Breast epithelium (tissue), 4 donors: ENCODE results near the gene H3-3A. TPM values are rescaled to one million over a fixed set of nuclear protein-coding genes. Genes with fewer than 3 reads are reported as not detected.

Experiments used
- DNase-seq, 2 donors: peaks; one replicate each; pipeline ENCODE4 v3.0.0-alpha.2; 2019; ENCODE audit warnings: low spot score in 2 of 2
- H3K27ac ChIP-seq, 2 donors: fragments of 200-600 bp; sonication (generic) in 1 of 2; one replicate each; pipeline ENCODE4 v1.5.1; 2016 to 2019; ENCODE audit warnings: mild to moderate bottlenecking in 1 of 2
- H3K27me3 ChIP-seq, 2 donors: fragments of 200-600 bp; sonication (generic) in 1 of 2; one replicate each; pipeline versions ENCODE4 v1.5.1 to v1.6.0; 2017 to 2019; ENCODE audit warnings: control low read depth in 1 of 2, mild to moderate bottlenecking in 1 of 2
- H3K36me3 ChIP-seq: fragments of 200-600 bp; one replicate; pipeline ENCODE4 v1.5.1; 2019
- H3K4me1 ChIP-seq, 2 donors: fragments of 200-600 bp; sonication (generic); one replicate each; pipeline ENCODE4 v1.5.1; 2016 to 2019; ENCODE audit warnings: control low read depth in 1 of 2
- H3K4me3 ChIP-seq, 3 donors: fragments of 200-600 bp; sonication (generic); 1 replicate in 2 of 3; 2 replicates in 1 of 3; pipeline ENCODE4 v1.5.1; 2016 to 2019; ENCODE audit warnings: mild to moderate bottlenecking in 3 of 3, moderate library complexity in 2 of 3
- H3K9me3 ChIP-seq, 2 donors: fragments of 200-600 bp; sonication (generic) in 1 of 2; one replicate each; pipeline ENCODE4 v1.5.1; 2016 to 2019; ENCODE audit warnings: control low read depth in 1 of 2
- CTCF ChIP-seq, 3 donors: fragments of 450-650 bp; IDR thresholded peaks; one replicate each; pipeline ENCODE4 v1.5.1; 2016 to 2017; ENCODE audit warnings: antibody characterized with exemption in 3 of 3, mild to moderate bottlenecking in 3 of 3, moderate library complexity in 3 of 3
- POLR2A ChIP-seq: fragments of 450-650 bp; IDR thresholded peaks from one replicate; pipeline ENCODE4 v1.6.1; 2016; ENCODE audit warnings: antibody characterized with exemption, mild to moderate bottlenecking, moderate library complexity
- POLR2AphosphoS5 ChIP-seq, 3 donors: sonication (generic); formaldehyde crosslinking; IDR thresholded peaks; one replicate each; pipeline ENCODE4 v1.6.1; 2017; ENCODE audit warnings: antibody characterized with exemption in 3 of 3
- intact Hi-C: fragments of 100-400 bp; cut with DNase I; formaldehyde crosslinking; loops from one replicate; pipeline ENCODE4 v1.15.1; 2023; ENCODE audit warnings: low total_unique reads
- total RNA-seq, 3 donors: library from RNA; depleted of rRNA; stranded (reverse); fragments of >200 nt; gene quantifications; one replicate each; pipeline ENCODE4 v1.1.0, GENCODE V29; 2016

The H3-3A gene
- total RNA-seq, 3 donors from 2014 or later, result 287 to 603 (median 462) TPM

DNA sequence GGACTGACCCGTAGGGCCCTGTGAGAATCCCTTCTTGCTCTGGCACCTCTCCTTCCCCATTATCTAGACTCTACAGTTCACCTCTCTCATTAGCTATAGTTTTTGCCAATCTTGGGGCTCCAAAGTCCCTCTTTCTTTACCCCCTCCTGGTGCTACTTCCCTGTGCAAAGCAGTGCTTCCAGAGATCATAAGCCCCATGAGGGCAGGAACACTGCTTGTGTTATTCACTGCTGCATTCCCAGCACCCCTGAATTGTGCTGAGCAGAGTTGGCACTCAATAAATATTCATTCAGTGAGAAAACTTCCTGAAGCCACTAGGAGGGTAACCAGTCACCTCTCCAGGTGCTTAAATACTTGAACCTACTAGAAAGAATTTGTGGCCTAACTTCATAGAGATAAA, 2.1 kb upstream of the H3-3A start:
- intact Hi-C loops, result loop anchor here (5.0 kb wide), 1 partner anchor 62 kb away; no protein-coding TSS in a partner anchor
- no peaks in the 10 kb centered on the region for H3K36me3 ChIP-seq
- TF ChIP-seq CTCF (IDR thresholded peaks at IDR 0.05), result no peak
- TF ChIP-seq POLR2AphosphoS5 (IDR thresholded peaks at IDR 0.05), result no peak
- TF ChIP-seq POLR2A, result no peak
- no peaks in the 10 kb centered on the region for H3K27me3 ChIP-seq
- no peak for DNase-seq
- H3K4me3 ChIP-seq, result no peak overlapping the region
- H3K27ac ChIP-seq, result peak overlapping the region in 1 of 2 donors; percentile 98
- H3K9me3 ChIP-seq, result no peaks in the 10 kb centered on the region
- peaks cover 5% of the 10 kb centered on the region in 2 donors for H3K4me1 ChIP-seq

- intact Hi-C loops, result loop anchor here (5.0 kb wide), 1 partner anchor 61 kb away; no protein-coding TSS in a partner anchor
- H3K4me3 ChIP-seq, result peak overlapping the region; percentile 83 to 95 (median 86)
- no peaks in the 10 kb centered on the region for H3K9me3 ChIP-seq
- DNase-seq, result no peak
- H3K27me3 ChIP-seq, result no peaks in the 10 kb centered on the region
- no peaks in the 10 kb centered on the region for H3K36me3 ChIP-seq
- TF ChIP-seq POLR2AphosphoS5 (IDR thresholded peaks at IDR 0.05), result peak in 1 of 3 donors; percentile 40
- TF ChIP-seq POLR2A, result no peak
- H3K27ac ChIP-seq, result peak overlapping the region; percentile 98 to 99
- peaks cover 5 to 11% of the 10 kb centered on the region in 2 donors for H3K4me1 ChIP-seq
Observed at GRCh38 chr1:226061068-226061840, 1.3 kb upstream of the H3-3A start.

DNA sequence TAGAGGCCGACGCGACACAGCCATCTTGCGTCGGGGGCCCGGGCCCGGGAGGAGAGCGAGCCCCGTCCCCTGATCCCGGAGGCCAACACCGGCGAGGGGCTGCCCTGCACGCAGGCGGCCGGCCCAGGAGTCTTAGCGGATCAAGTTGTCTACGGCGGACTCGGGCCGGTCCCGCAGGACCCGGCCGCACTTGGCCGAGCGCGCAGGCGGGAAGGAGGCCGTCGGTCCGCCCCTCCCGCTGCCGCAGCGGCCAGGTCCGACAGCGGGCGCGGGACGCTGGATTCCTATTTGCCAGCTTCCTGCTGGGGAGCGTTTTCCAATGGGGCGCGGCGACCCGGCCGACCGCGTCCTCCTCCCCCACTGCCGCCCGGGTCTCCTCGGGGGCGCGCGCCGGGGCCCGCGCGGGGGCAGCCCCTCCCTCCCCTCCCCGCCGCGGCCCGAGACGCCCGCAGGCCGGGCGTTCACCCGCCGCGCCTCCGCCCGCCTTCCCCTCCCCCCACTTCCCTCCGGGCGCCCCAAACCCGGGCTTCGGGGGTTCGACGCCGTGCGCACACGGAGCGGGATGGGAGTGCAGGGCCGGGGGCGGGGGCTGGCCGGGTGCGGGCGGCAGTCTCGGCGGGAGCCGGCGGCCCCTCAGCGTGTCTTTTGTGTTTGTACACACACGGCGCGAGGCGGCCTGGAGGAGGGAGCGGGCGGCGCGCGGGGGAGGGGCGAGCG, 517 bp upstream of the H3-3A start:
- no peak for TF ChIP-seq CTCF (IDR thresholded peaks at IDR 0.05)
- peak in 2 of 3 donors; percentile 63 to 71 for TF ChIP-seq POLR2AphosphoS5 (IDR thresholded peaks at IDR 0.05)
- TF ChIP-seq POLR2A, result peak; percentile 31
- peak overlapping the region; percentile 98 to 99 for H3K27ac ChIP-seq
- H3K4me3 ChIP-seq, result peak overlapping the region; percentile 83 to 95 (median 86)
- no peaks in the 10 kb centered on the region for H3K9me3 ChIP-seq
- H3K27me3 ChIP-seq, result no peaks in the 10 kb centered on the region
- H3K36me3 ChIP-seq, result no peaks in the 10 kb centered on the region
- intact Hi-C loops, result loop anchor here (5.0 kb wide), 1 partner anchor 60 kb away; no protein-coding TSS in a partner anchor
- peak; percentile 69 to 76 for DNase-seq
- peaks cover 5 to 15% of the 10 kb centered on the region in 2 donors for H3K4me1 ChIP-seq

DNA sequence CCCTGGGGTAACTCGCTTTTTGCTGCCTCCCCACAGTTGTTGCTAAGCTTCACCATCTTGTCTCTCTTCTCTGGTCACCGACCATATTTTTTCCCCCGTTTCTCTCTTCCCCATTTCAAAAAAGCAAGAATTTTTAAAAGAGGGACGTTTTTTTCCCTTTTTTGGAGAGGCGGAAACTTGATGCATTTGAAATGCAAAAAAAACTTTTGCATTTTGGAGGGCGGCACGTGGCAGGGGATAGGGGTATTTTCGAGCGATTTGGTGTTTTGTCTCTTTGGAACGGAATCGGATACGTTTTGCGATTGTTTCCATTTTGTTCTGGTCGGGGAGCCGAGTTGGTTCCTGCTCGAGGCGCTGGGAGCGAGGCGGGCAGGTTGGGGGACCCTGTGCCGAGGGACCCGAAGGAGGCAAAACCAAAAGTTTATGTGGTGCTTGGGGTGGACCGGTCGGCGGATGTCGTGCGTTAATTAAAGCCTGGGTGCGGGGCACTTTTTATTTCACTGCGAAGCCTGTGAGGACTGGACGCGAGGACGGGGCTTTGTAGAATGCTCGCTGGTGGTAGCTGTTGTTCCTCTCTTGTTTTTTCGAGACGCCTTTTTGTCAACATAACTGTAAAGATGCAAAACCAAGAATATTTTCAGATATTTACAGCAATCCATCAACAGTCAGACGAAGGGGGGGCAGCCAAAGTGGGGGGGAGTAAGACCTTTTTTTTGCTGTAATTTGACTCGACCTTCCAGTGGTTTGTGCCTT, 884 bp downstream of the H3-3A start:
- H3K36me3 ChIP-seq, result no peaks in the 10 kb centered on the region
- DNase-seq, result peak; percentile 54 to 58
- intact Hi-C loops, result loop anchor here (5.0 kb wide), 1 partner anchor 59 kb away; no protein-coding TSS in a partner anchor
- peaks cover 5 to 21% of the 10 kb centered on the region in 2 donors for H3K4me1 ChIP-seq
- H3K27ac ChIP-seq, result peak overlapping the region; percentile 98 to 99
- TF ChIP-seq POLR2AphosphoS5 (IDR thresholded peaks at IDR 0.05) (peak; percentile 13 to 53 (median 47)), POLR2A (no peak)
- H3K27me3 ChIP-seq, result no peaks in the 10 kb centered on the region
- peak overlapping the region; percentile 83 to 95 (median 86) for H3K4me3 ChIP-seq
- no peaks in the 10 kb centered on the region for H3K9me3 ChIP-seq

DNA sequence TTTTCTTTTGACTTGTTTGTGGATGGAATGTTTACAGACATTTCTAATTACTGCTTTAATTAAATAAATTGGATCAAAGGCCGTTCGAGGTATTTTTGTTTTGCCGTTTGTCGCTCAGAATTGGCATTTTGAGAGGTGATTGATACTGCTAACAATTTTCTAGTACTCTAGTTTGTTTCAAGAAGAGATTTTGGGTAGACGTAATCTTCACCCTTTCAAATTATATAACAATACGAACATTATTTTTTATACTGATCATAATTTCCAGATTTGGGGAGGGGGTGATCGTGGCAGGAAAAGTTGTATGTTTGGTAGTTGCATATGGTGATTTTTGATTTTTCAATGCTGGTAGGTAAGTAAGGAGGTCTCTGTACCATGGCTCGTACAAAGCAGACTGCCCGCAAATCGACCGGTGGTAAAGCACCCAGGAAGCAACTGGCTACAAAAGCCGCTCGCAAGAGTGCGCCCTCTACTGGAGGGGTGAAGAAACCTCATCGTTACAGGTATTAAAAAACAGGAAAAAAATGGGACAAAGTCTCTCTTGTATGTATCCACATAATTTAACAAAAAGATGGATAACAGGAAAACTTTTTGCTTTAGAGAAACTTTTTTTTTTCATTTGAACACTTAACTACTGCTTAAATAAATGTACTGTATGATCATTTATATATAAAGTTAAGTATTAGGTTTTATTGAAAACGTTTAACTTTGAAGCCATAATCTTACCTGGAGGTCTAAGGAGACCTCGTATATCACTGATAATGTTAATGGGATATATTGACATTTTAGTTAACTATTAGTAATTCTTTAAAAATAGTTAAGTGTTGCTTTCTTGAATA, 1.7 kb downstream of the H3-3A start:
- Histone ChIP-seq H3K27ac (peak overlapping the region; percentile 98 to 99), H3K36me3 (no peaks in the 10 kb centered on the region), H3K9me3 (no peaks in the 10 kb centered on the region), H3K27me3 (no peaks in the 10 kb centered on the region), H3K4me3 (peak overlapping the region; percentile 83 to 95 (median 86)), H3K4me1 (peaks cover 5 to 21% of the 10 kb centered on the region in 2 donors)
- DNase-seq, result no peak
- intact Hi-C loops, result loop anchor here (5.0 kb wide), 1 partner anchor 58 kb away; no protein-coding TSS in a partner anchor
- TF ChIP-seq POLR2A (peak; percentile 25), POLR2AphosphoS5 (IDR thresholded peaks at IDR 0.05) (peak in 2 of 3 donors; percentile 47 to 69), CTCF (IDR thresholded peaks at IDR 0.05) (peak; percentile 86 to 96 (median 88))
